Activated CD8-positive, alpha-beta memory T cell treated with anti-CD3 and anti-CD28 coated beads, Interleukin-2, amount 10 ng/mL, durations not matched to agents 7 days and 5 days (primary cell): ENCODE measurements around the gene RIPOR2. TPM values are rescaled to one million over a fixed set of nuclear protein-coding genes. Genes with fewer than 3 reads are reported as not detected.
A peak's percentile ranks its signal among the peaks of the same experiment; 100 is the strongest.

Source experiments
- ATAC-seq: fragments of 150-1000 bp; cut with Tn5 transposase; one replicate; pipeline ENCODE4 v1.10.0; 2021; ENCODE audit warnings: moderate library complexity
- CTCF ChIA-PET: fragments of 350-600 bp; sonication (Branson Sonifier 250); formaldehyde crosslinking; loops from one replicate; lab custom pipeline; 2021; ENCODE audit warnings: antibody characterized with exemption; lab: Charles Lee
- DNase-seq: peaks from one replicate; pipeline ENCODE4 v3.0.0-alpha.2; 2020
- H3K27ac Mint-ChIP-seq: one replicate; pipeline ENCODE4 v1.8.0; 2021; ENCODE audit warnings: mild to moderate bottlenecking, mixed read lengths
- H3K27me3 Mint-ChIP-seq: one replicate; pipeline ENCODE4 v1.8.0; 2021; ENCODE audit warnings: mixed read lengths
- H3K36me3 Mint-ChIP-seq: one replicate; pipeline ENCODE4 v1.8.0; 2021; ENCODE audit warnings: mild to moderate bottlenecking, mixed read lengths
- H3K4me1 Mint-ChIP-seq: one replicate; pipeline ENCODE4 v1.8.0; 2021; ENCODE audit warnings: mixed read lengths
- H3K4me3 Mint-ChIP-seq: one replicate; pipeline ENCODE4 v1.8.0; 2021; ENCODE audit warnings: mild to moderate bottlenecking, moderate library complexity, mixed read lengths
- H3K9me3 Mint-ChIP-seq: one replicate; pipeline ENCODE4 v1.8.0; 2022; ENCODE audit warnings: low read depth, mixed read lengths
- total RNA-seq, 2 experiments: library from RNA; stranded (reverse); gene quantifications; one replicate each; pipeline ENCODE4 v1.2.3, GENCODE V29; 2021

The RIPOR2 gene
- total RNA-seq = 100 to 1,000 TPM in 1 of 2 experiments, 10 to 100 TPM in 1; 53.4 to 104 TPM

GRCh38 chr6:24935366-24936152, at the start of gene RIPOR2:
TSS of gene RIPOR2 (minus strand) at chr6:24935960. CDS start at chr6:24935898, 62 bp downstream.
- H3K4me1 Mint-ChIP-seq = peaks cover 83% of the 10 kb centered on the region
- CTCF ChIA-PET = interaction anchor here (0.9 to 13.4 kb wide), 22 partner anchors 8 to 135 kb away, joined by 3 to 225 read pairs (median 15); no protein-coding TSS in a partner anchor
- H3K4me3 Mint-ChIP-seq = peak within 1 kb of the TSS; percentile 95
- H3K27me3 Mint-ChIP-seq = no peaks in the 10 kb centered on the region
- peaks cover 41% of the 10 kb centered on the region for H3K36me3 Mint-ChIP-seq
- DNase-seq (peak; percentile 88), ATAC-seq (peak; percentile 69)
- H3K27ac Mint-ChIP-seq = peak within 1 kb of the TSS; percentile 97
- H3K9me3 Mint-ChIP-seq = no peaks in the 10 kb centered on the region

- DNase-seq = no peak
- Mint-ChIP-seq H3K27me3 (no peaks in the 10 kb centered on the region), H3K9me3 (peaks cover 6% of the 10 kb centered on the region), H3K27ac (no peak overlapping the region), H3K4me1 (peaks cover 11% of the 10 kb centered on the region), H3K4me3 (no peak overlapping the region), H3K36me3 (peaks cover 18% of the 10 kb centered on the region)
- CTCF ChIA-PET = no interaction called here
- ATAC-seq = no peak
Observed at GRCh38 chr6:24985323-24985722, 49.6 kb upstream of the RIPOR2 start.

GRCh38 chr6:24982231-24982630, 46.5 kb upstream of the RIPOR2 start:
- Mint-ChIP-seq H3K36me3 (peaks cover 15% of the 10 kb centered on the region), H3K27ac (no peak overlapping the region)
- ATAC-seq = no peak

GRCh38 chr6:24981386-24981760, 45.6 kb upstream of the RIPOR2 start:
- peaks cover 8% of the 10 kb centered on the region for H3K36me3 Mint-ChIP-seq
- no peak for DNase-seq
- no peak overlapping the region for H3K27ac Mint-ChIP-seq
- H3K9me3 Mint-ChIP-seq = peaks cover under 1% of the 10 kb centered on the region
- peaks cover 7% of the 10 kb centered on the region for H3K4me1 Mint-ChIP-seq
- no peaks in the 10 kb centered on the region for H3K27me3 Mint-ChIP-seq
- H3K4me3 Mint-ChIP-seq = no peak overlapping the region
- no peak for ATAC-seq
- CTCF ChIA-PET = interaction anchor here (1.5 to 4.0 kb wide), 2 partner anchors 11 to 47 kb away, joined by 4 to 33 read pairs; no protein-coding TSS in a partner anchor

More at GRCh38 chr6:24982231-24982630, 46.5 kb upstream of the RIPOR2 start:
- Mint-ChIP-seq H3K4me1 (peaks cover 11% of the 10 kb centered on the region), H3K9me3 (peaks cover 4% of the 10 kb centered on the region), H3K27me3 (no peaks in the 10 kb centered on the region), H3K4me3 (no peak overlapping the region)
- CTCF ChIA-PET = interaction anchor here (0.9 to 4.0 kb wide), 3 partner anchors 8 to 32 kb away, joined by 3 to 33 read pairs (median 3); no protein-coding TSS in a partner anchor
- no peak for DNase-seq

- ATAC-seq (no peak), DNase-seq (no peak)
- CTCF ChIA-PET = interaction anchor here (1.1 to 4.0 kb wide), 7 partner anchors 7 to 125 kb away, joined by 3 to 33 read pairs (median 4); partner anchors contain the start of gene RIPOR2
- H3K27me3 Mint-ChIP-seq = no peaks in the 10 kb centered on the region
- H3K4me3 Mint-ChIP-seq = no peak overlapping the region
- no peak overlapping the region for H3K27ac Mint-ChIP-seq
- H3K4me1 Mint-ChIP-seq = peaks cover 7% of the 10 kb centered on the region
- peaks cover 6% of the 10 kb centered on the region for H3K36me3 Mint-ChIP-seq
- H3K9me3 Mint-ChIP-seq = no peaks in the 10 kb centered on the region
Observed at GRCh38 chr6:24980507-24981385, 45.0 kb upstream of the RIPOR2 start.

GRCh38 chr6:24979176-24979575, 43.4 kb upstream of the RIPOR2 start:
- Mint-ChIP-seq H3K27ac (no peak overlapping the region), H3K4me1 (peaks cover 15% of the 10 kb centered on the region), H3K27me3 (no peaks in the 10 kb centered on the region), H3K4me3 (no peak overlapping the region), H3K36me3 (peaks cover 14% of the 10 kb centered on the region), H3K9me3 (no peaks in the 10 kb centered on the region)
- ATAC-seq (no peak), DNase-seq (no peak)
- CTCF ChIA-PET = interaction anchor here (0.7 to 2.3 kb wide), 6 partner anchors 9 to 123 kb away, joined by 3 to 11 read pairs (median 4); no protein-coding TSS in a partner anchor

- H3K9me3 Mint-ChIP-seq = no peaks in the 10 kb centered on the region
- H3K4me3 Mint-ChIP-seq = peak overlapping the region; percentile 26
- DNase-seq = peak; percentile 59
- peak overlapping the region; percentile 87 for H3K27ac Mint-ChIP-seq
- H3K27me3 Mint-ChIP-seq = no peaks in the 10 kb centered on the region
- H3K4me1 Mint-ChIP-seq = peaks cover 20% of the 10 kb centered on the region
- ATAC-seq = peak; percentile 91
- CTCF ChIA-PET = interaction anchor here (0.8 to 2.2 kb wide), 11 partner anchors 8 to 118 kb away, joined by 3 to 9 read pairs (median 4); partner anchors contain the start of gene RIPOR2
- H3K36me3 Mint-ChIP-seq = peaks cover 19% of the 10 kb centered on the region
Observed at GRCh38 chr6:24974182-24975171, 38.7 kb upstream of the RIPOR2 start.

GRCh38 chr6:24972311-24972958, 36.7 kb upstream of the RIPOR2 start:
- Mint-ChIP-seq H3K4me1 (peaks cover 30% of the 10 kb centered on the region), H3K27ac (no peak overlapping the region)
- DNase-seq = no peak

GRCh38 chr6:24971067-24971466, 35.3 kb upstream of the RIPOR2 start:
- Mint-ChIP-seq H3K4me3 (no peak overlapping the region), H3K9me3 (peaks cover 2% of the 10 kb centered on the region), H3K36me3 (peaks cover 23% of the 10 kb centered on the region), H3K4me1 (peaks cover 30% of the 10 kb centered on the region), H3K27ac (no peak overlapping the region), H3K27me3 (no peaks in the 10 kb centered on the region)
- DNase-seq (no peak), ATAC-seq (no peak)
- CTCF ChIA-PET = interaction anchor here (0.8 to 1.2 kb wide), 3 partner anchors 14 to 34 kb away, joined by 3 to 5 read pairs (median 3); no protein-coding TSS in a partner anchor

More at GRCh38 chr6:24972311-24972958, 36.7 kb upstream of the RIPOR2 start:
- H3K36me3 Mint-ChIP-seq = peaks cover 20% of the 10 kb centered on the region
- no peak for ATAC-seq
- H3K27me3 Mint-ChIP-seq = no peaks in the 10 kb centered on the region
- H3K4me3 Mint-ChIP-seq = no peak overlapping the region
- CTCF ChIA-PET = interaction anchor here (1.1 to 1.4 kb wide), 4 partner anchors 15 to 39 kb away, joined by 3 to 5 read pairs (median 4); no protein-coding TSS in a partner anchor
- H3K9me3 Mint-ChIP-seq = peaks cover 2% of the 10 kb centered on the region

GRCh38 chr6:24969343-24969860, 33.6 kb upstream of the RIPOR2 start:
- no peaks in the 10 kb centered on the region for H3K27me3 Mint-ChIP-seq
- DNase-seq (no peak), ATAC-seq (no peak)
- H3K36me3 Mint-ChIP-seq = peaks cover 20% of the 10 kb centered on the region
- H3K9me3 Mint-ChIP-seq = peaks cover 2% of the 10 kb centered on the region
- peak overlapping the region; percentile 9 for H3K27ac Mint-ChIP-seq
- H3K4me1 Mint-ChIP-seq = peaks cover 22% of the 10 kb centered on the region
- CTCF ChIA-PET = interaction anchor here (0.9 to 1.9 kb wide), 3 partner anchors 23 to 48 kb away, joined by 3 to 6 read pairs (median 3); no protein-coding TSS in a partner anchor
- no peak overlapping the region for H3K4me3 Mint-ChIP-seq

- peak; percentile 9 for ATAC-seq
- H3K4me1 Mint-ChIP-seq = peaks cover 15% of the 10 kb centered on the region
Observed at GRCh38 chr6:24968783-24969182, 33.0 kb upstream of the RIPOR2 start.

More at GRCh38 chr6:24968783-24969182, 33.0 kb upstream of the RIPOR2 start:
- H3K27me3 Mint-ChIP-seq = no peaks in the 10 kb centered on the region
- no peak for DNase-seq
- no peak overlapping the region for H3K4me3 Mint-ChIP-seq
- H3K27ac Mint-ChIP-seq = no peak overlapping the region
- H3K9me3 Mint-ChIP-seq = peaks cover 2% of the 10 kb centered on the region
- CTCF ChIA-PET = interaction anchor here (0.9 to 1.9 kb wide), 2 partner anchors 23 to 34 kb away, joined by 3 to 6 read pairs; no protein-coding TSS in a partner anchor
- peaks cover 17% of the 10 kb centered on the region for H3K36me3 Mint-ChIP-seq
